Measurements from ENCODE around the gene GUCA2A. TPM values are rescaled to one million over a fixed set of nuclear protein-coding genes. Genes with fewer than 3 reads are reported as not detected.

GUCA2A gene
- total and polyA plus RNA-seq, 2 of the 13 experiments (the other 11 are each of a cell fraction or from before 2014, with no cell fraction given): not detected

DNA sequence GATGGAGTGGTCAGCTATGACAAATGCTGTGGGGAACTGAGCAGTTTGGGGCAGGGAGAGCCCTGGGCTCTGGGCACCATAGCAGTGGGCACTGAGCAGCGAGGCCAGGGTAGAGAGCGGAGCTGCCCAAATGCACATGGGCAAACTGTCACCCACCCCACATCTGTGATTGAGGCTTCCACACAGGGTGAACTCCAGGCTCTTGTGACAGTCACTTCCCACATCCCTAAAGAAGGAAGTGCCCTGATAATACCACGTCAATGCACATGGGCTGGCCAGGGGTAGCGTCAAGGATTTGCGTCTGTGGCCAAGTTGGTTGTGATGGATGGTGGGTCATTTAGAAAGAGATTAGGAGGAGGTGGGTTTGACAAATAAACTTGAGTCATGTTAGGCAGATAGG, 13.9 kb downstream of the GUCA2A start (continued):
- TF ChIP-seq, protein P1, sequence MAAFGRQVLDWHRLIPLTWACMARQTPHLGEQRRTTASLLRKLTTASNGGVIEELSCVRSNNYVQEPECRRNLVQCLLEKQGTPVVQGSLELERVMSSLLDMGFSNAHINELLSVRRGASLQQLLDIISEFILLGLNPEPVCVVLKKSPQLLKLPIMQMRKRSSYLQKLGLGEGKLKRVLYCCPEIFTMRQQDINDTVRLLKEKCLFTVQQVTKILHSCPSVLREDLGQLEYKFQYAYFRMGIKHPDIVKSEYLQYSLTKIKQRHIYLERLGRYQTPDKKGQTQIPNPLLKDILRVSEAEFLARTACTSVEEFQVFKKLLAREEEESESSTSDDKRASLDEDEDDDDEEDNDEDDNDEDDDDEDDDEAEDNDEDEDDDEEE (CRISPR knock-in tag; IDR thresholded peaks at IDR 0.05): no peak
- TF ChIP-seq ZNF274 (CRISPR knock-in tag; IDR thresholded peaks at IDR 0.05) (no peak), GATAD2A (CRISPR knock-in tag; IDR thresholded peaks at IDR 0.05) (no peak), SNRNP70 (IDR thresholded peaks at IDR 0.05; ENCODE audit: low read depth, low read length) (no peak)
- TF ChIP-seq, protein P2, sequence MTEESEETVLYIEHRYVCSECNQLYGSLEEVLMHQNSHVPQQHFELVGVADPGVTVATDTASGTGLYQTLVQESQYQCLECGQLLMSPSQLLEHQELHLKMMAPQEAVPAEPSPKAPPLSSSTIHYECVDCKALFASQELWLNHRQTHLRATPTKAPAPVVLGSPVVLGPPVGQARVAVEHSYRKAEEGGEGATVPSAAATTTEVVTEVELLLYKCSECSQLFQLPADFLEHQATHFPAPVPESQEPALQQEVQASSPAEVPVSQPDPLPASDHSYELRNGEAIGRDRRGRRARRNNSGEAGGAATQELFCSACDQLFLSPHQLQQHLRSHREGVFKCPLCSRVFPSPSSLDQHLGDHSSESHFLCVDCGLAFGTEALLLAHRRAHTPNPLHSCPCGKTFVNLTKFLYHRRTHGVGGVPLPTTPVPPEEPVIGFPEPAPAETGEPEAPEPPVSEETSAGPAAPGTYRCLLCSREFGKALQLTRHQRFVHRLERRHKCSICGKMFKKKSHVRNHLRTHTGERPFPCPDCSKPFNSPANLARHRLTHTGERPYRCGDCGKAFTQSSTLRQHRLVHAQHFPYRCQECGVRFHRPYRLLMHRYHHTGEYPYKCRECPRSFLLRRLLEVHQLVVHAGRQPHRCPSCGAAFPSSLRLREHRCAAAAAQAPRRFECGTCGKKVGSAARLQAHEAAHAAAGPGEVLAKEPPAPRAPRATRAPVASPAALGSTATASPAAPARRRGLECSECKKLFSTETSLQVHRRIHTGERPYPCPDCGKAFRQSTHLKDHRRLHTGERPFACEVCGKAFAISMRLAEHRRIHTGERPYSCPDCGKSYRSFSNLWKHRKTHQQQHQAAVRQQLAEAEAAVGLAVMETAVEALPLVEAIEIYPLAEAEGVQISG (CRISPR knock-in tag; IDR thresholded peaks at IDR 0.05): no peak

DNA sequence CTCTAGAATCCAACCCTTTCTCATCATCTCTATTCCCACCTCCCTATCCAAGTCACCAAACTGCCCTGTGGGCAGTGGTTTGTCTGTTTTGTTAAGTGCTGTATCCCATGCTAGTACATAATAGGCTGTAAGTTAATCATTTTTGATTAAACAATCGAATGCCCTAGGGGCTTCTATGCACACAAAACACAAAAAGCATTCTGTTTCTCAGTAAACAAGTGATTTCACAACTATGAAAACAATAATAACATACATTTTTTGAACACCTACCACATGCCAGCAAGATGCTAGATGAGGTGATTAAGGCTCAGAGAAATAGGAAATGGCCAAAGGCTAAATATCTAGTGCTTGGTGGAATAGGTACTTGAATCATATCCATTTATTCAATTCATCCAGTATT, 16.4 kb downstream of the GUCA2A start:
- Histone ChIP-seq H3K4me1 (ENCODE audit: insufficient read depth, low read length) (peaks cover 12% of the 10 kb centered on the region; the same call in 1 of the 2 replicates), H3K27me3 (ENCODE audit: control insufficient read depth in 1 of 2, insufficient read depth in 2 of 2, low read length in 2 of 2) (peaks cover 3 to 32% of the 10 kb centered on the region in 2 experiments; a peak in 3 of 5 replicates), H3K9ac (ENCODE audit: insufficient read depth, low read depth, low read length) (no peak overlapping the region), H3K9me3 (ENCODE audit: low read length) (no peaks in the 10 kb centered on the region), H3K36me3 (replicated peaks in 1 of 2; ENCODE audit: control insufficient read depth in 1 of 2, insufficient read depth in 2 of 2, low read length in 2 of 2) (no peaks in the 10 kb centered on the region), H3K79me2 (ENCODE audit: insufficient read depth, low read length) (no peaks in the 10 kb centered on the region), H3K4me3 (replicated peaks in 1 of 3; ENCODE audit: insufficient read depth in 1 of 3, low read depth in 2 of 3, low read length in 3 of 3) (no peak overlapping the region), H3K4me2 (ENCODE audit: low read depth, low read length) (no peak overlapping the region), H2AFZ (ENCODE audit: low read length) (no peak overlapping the region), H3K27ac (ENCODE audit: extremely low read length, insufficient read depth, low read length) (no peak overlapping the region), H4K20me1 (ENCODE audit: insufficient read depth, low read length) (no peaks in the 10 kb centered on the region)
- POLR2A ChIA-PET: no interaction called here
- in situ Hi-C loops (cut with HindIII; ENCODE audit: extremely low pct_ligation_motif_present, low pct_unique_long_range_greater_than_20kb) (loop anchor here (10.0 kb wide), 1 partner anchor 597 kb away; the partner anchor contains the start of gene CLDN19), intact Hi-C loops (cut with micrococcal nuclease; ENCODE audit: unreplicated experiment) (no loop called here)
- BruUV-seq (replicated peaks): no TSS peak
- CTCF ChIA-PET (ENCODE audit: low intra/inter-chr PET ratio, low total read pairs): interaction anchor here (2.1 kb wide), 1 partner anchor 25 kb away, joined by 31 read pairs; no protein-coding TSS in a partner anchor
- ATAC-seq (no peak), DNase-seq (ENCODE audit: low spot score) (no peak), FAIRE-seq (no peak)
- WGBS (ENCODE audit: low lambda C conversion rate): 0% methylated on average over 1 of the region's 1 CpG
- no peak for TF ChIP-seq ZNF570 (CRISPR knock-in tag; IDR thresholded peaks at IDR 0.05; ENCODE audit: borderline replicate concordance)
- TF ChIP-seq YEATS2 (CRISPR knock-in tag; IDR thresholded peaks at IDR 0.05; ENCODE audit: borderline replicate concordance): no peak
- no peak for TF ChIP-seq ZNF567 (CRISPR knock-in tag; IDR thresholded peaks at IDR 0.05; ENCODE audit: borderline replicate concordance)
- TF ChIP-seq HNRNPL (IDR thresholded peaks at IDR 0.05; ENCODE audit: low read depth, low read length): no peak
- TF ChIP-seq ISL2 (CRISPR knock-in tag; IDR thresholded peaks at IDR 0.05): no peak
- no peak for TF ChIP-seq GFI1 (CRISPR knock-in tag; IDR thresholded peaks at IDR 0.05; ENCODE audit: borderline replicate concordance)
- TF ChIP-seq ZNF264 (CRISPR knock-in tag; IDR thresholded peaks at IDR 0.05): no peak
- TF ChIP-seq, protein P3, sequence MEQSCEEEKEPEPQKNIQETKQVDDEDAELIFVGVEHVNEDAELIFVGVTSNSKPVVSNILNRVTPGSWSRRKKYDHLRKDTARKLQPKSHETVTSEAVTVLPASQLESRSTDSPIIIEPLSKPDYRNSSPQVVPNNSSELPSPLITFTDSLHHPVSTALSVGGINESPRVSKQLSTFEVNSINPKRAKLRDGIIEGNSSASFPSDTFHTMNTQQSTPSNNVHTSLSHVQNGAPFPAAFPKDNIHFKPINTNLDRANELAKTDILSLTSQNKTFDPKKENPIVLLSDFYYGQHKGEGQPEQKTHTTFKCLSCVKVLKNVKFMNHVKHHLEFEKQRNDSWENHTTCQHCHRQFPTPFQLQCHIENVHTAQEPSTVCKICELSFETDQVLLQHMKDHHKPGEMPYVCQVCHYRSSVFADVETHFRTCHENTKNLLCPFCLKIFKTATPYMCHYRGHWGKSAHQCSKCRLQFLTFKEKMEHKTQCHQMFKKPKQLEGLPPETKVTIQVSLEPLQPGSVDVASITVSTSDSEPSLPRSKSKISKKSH (CRISPR knock-in tag; IDR thresholded peaks at IDR 0.05; ENCODE audit: borderline replicate concordance): no peak
- TF ChIP-seq, protein P4, sequence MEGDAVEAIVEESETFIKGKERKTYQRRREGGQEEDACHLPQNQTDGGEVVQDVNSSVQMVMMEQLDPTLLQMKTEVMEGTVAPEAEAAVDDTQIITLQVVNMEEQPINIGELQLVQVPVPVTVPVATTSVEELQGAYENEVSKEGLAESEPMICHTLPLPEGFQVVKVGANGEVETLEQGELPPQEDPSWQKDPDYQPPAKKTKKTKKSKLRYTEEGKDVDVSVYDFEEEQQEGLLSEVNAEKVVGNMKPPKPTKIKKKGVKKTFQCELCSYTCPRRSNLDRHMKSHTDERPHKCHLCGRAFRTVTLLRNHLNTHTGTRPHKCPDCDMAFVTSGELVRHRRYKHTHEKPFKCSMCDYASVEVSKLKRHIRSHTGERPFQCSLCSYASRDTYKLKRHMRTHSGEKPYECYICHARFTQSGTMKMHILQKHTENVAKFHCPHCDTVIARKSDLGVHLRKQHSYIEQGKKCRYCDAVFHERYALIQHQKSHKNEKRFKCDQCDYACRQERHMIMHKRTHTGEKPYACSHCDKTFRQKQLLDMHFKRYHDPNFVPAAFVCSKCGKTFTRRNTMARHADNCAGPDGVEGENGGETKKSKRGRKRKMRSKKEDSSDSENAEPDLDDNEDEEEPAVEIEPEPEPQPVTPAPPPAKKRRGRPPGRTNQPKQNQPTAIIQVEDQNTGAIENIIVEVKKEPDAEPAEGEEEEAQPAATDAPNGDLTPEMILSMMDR (CRISPR knock-in tag; IDR thresholded peaks at IDR 0.05): no peak
- TF ChIP-seq ZNF274 (CRISPR knock-in tag; IDR thresholded peaks at IDR 0.05): no peak
- no peak for TF ChIP-seq ZNF614 (CRISPR knock-in tag; IDR thresholded peaks at IDR 0.05; ENCODE audit: borderline replicate concordance)
- no peak for TF ChIP-seq RARG (CRISPR knock-in tag; IDR thresholded peaks at IDR 0.05; ENCODE audit: low read depth)
- no peak for TF ChIP-seq ZNF546 (CRISPR knock-in tag; conservative IDR thresholded peaks at IDR 0.05)

Data from HepG2 (cell line).